Measurements from ENCODE around the gene DEF6. TPM values are rescaled to one million over a fixed set of nuclear protein-coding genes. Genes with fewer than 3 reads are reported as not detected.
"Not testable (repeated sequence)": the region's sequence is repeated elsewhere in the genome, so short reads cannot be mapped to it uniquely, and the experiment has no call there.

DEF6 gene
- total RNA-seq, 1 donor from 2014 or later, result 6.0 TPM

DNA sequence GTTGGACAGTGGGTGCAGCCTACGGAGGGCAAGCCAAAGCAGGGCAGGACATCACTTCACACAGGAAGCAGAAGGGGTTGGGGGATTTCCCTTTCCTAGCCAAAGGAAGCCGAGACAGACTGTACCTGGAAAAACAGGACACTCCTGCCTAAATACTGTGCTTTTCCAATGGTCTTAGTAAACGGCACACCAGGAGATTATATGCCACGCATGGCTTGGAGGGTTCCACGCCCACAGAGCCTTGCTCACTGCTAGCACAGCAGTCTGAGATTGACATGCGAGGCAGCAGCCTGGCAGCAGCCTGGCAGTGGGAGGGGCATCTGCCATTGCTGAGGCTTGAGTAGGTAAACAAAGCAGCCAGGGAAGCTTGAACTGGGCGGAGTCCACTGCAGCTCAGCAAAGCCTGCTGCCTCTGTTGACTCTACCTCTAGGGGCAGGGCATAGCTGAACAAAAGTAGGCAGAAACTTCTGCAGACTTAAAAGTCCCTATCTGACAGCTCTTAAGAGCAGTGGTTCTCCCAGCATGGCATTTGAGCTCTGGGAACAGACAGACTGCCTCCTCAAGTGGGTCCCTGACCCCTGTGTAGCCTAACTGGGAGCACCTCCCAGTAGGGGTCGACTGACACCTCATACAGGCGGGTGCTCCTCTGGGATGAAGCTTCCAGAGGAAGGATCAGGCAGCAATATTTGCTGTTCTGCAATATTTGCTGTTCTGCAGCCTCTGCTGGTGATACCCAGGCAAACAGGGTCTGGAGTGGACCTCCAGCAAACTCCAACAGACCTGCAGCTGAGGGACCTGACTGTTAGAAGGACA, 34.7 kb downstream of the DEF6 start:
- TF ChIP-seq, protein P1, sequence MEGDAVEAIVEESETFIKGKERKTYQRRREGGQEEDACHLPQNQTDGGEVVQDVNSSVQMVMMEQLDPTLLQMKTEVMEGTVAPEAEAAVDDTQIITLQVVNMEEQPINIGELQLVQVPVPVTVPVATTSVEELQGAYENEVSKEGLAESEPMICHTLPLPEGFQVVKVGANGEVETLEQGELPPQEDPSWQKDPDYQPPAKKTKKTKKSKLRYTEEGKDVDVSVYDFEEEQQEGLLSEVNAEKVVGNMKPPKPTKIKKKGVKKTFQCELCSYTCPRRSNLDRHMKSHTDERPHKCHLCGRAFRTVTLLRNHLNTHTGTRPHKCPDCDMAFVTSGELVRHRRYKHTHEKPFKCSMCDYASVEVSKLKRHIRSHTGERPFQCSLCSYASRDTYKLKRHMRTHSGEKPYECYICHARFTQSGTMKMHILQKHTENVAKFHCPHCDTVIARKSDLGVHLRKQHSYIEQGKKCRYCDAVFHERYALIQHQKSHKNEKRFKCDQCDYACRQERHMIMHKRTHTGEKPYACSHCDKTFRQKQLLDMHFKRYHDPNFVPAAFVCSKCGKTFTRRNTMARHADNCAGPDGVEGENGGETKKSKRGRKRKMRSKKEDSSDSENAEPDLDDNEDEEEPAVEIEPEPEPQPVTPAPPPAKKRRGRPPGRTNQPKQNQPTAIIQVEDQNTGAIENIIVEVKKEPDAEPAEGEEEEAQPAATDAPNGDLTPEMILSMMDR (conservative IDR thresholded peaks at IDR 0.05; ENCODE audit: low read depth, low read length), result peak; percentile 37
- DNase-seq (ENCODE audit: low read depth); H3K4me3 ChIP-seq (ENCODE audit: low read depth, low read length): not testable (repeated sequence)

DNA sequence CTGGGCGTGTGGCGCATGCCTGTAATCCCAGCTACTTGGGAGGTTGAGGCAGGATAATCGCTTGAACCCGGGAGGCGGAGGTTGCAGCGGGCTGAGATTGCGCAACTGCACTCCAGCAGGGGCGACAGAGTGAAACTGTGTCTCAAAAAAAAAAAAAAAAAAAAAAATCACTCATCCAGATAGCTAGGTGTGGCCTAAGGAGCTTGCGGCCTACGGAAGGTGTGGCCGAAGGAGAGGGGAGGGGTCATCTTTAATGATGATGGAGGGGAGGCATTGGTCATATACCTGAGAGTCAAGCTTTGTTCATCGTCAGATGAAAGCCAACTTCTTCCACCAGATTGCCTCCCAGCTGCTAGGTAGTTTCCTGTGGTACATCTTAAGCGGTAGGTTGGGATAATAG, 43.9 kb downstream of the DEF6 start:
- DNase-seq (ENCODE audit: low read depth), result no peak
- TF ChIP-seq, protein P1 (conservative IDR thresholded peaks at IDR 0.05; ENCODE audit: low read depth, low read length), result no peak
- no peak overlapping the region for H3K4me3 ChIP-seq (ENCODE audit: low read depth, low read length)

DNA sequence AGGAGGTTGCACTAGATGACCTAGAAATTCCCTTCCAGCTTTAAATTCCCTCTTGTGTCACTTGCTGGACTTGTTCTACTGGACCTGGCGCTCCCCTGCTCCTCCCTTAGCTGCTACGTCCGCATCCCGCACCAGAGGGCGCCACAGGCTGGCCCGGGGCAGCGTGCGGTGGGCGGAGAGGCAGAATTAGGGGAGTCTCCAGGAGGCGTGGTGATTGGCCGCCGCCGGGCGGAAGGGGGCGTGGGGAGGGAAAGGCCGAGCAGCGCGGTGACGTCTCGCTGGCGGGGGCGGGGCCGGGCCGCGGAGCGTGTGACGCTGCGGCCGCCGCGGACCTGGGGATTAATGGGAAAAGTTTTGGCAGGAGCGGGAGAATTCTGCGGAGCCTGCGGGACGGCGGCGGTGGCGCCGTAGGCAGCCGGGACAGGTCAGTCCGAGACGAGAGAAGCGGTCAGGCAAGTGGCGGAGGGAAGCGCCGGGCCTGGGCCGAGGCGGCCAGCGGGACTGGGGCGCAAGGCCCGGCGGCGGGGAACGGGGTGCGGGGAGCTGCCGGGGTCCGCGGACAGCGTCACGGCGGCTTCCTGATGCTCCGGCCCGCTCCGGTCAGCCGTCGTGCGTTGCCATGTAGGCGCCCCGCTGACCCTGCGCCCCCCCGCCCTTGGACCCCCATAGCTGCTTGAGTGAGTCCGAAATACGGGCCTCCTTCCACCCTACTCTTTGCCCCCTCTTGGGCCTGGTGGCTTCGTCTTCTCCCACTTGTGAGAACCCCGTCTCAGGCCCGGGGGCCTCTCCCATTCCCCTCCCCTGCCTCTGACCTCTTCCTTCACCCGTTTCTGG, 44.9 kb downstream of the DEF6 start, which contains the start of gene PPARD:
PPARD (plus strand) TSS at position 301 of the 834 bp plus-strand sequence. CDS start 68,530 bp downstream, outside the sequence.
- peak within 1 kb of the TSS; percentile 88 for H3K4me3 ChIP-seq (ENCODE audit: low read depth, low read length)
- DNase-seq (ENCODE audit: low read depth), result no peak
- TF ChIP-seq, protein P1 (conservative IDR thresholded peaks at IDR 0.05; ENCODE audit: low read depth, low read length), result peak; percentile 95

DNA sequence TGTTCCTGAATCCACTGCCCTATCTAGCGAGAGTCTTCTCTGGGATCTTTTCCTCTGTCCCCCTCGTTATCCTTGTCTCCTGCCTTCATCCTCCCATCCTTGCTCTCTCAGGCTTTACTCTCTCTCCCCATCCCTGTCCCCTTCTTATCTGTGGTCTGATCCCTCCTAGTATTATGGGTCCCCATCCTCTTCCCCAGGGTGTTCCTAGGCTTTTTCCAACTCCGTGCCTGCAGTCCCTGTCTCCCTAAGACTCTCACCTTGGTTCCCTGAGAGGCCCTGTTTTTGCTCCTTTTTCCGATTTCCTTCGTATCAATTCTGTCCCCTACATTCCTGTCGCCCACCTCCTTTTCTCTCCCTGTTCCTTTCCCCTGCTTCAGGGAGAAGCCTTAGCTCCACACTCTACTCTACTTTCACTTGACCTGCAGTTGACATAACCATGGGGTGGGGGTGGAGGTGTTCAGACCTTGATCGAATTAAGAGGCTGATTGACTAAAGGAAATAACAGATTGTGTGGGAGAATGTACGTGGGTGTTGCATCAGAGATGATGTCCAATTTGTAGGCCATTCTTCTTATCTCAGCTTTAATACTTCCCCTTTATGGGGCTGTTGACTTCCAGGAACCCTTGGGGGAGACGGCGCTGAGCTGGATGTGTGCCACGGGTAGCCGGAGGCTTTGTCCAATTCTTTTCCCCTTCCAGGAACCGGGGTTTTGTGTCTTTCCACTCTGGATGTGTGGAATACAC, 45.6 kb downstream of the DEF6 start:
- peak overlapping the region; percentile 88 for H3K4me3 ChIP-seq (ENCODE audit: low read depth, low read length)
- TF ChIP-seq, protein P1 (conservative IDR thresholded peaks at IDR 0.05; ENCODE audit: low read depth, low read length), result no peak
- DNase-seq (ENCODE audit: low read depth), result no peak

DNA sequence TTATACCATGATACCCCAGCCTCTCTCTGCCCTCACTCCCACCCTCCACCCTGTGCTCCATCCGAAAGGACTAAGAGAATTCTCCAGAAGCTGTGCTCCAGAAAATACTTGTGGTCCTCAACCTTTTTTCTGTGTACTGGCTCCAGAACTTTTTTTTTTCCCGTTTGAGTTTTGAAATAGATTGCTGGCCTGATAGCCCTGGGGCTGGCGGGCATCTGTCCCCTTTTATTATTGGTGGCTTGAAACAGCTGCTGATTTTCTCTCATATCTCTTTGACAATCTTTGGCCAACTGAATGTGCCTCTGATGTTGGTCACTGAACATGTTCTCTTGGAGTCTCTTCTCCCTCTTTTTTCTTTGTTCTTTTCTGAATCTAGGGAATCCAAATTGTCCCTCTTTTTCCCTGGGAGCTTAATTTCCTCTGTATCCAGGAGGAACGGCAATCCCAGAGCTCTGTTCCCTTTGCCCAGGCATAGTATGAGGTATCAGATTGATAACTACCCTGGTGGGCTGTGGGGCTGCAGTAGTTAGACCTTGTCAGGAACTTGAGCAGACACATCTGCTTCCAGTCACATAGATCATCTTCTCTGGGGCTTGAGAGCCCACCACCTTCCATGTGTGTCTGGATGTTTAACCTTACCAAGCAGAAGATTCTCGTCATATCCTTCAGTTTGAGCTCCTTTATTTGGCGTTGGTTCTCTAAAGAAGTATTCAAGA, 46.4 kb downstream of the DEF6 start:
- no peak for DNase-seq (ENCODE audit: low read depth)
- H3K4me3 ChIP-seq (ENCODE audit: low read depth, low read length), result peak overlapping the region; percentile 88
- TF ChIP-seq, protein P1 (conservative IDR thresholded peaks at IDR 0.05; ENCODE audit: low read depth, low read length), result no peak

DNA sequence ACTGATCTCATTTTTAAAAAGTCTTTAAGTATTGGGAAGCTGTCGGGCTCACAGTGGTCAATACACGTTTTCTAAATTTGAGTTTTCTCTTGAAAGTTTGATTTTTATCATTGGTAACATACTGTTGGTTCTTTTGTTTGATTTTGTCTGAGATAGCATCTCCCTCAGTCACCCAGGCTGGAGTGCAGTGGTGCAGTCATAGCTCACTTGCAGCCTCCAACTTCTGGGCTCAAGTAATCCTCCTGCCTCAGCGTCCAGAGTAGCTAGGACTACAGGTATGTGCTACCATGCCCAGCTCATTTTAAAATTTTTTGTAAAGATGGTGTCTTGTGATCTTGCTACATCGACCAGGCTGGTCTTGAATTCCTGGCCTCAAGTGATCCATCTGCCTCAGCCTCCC, 53.8 kb downstream of the DEF6 start:
- TF ChIP-seq, protein P1 (conservative IDR thresholded peaks at IDR 0.05; ENCODE audit: low read depth, low read length), result no peak
- H3K4me3 ChIP-seq (ENCODE audit: low read depth, low read length), result no peak overlapping the region
- DNase-seq (ENCODE audit: low read depth), result no peak

All from epithelial cell of proximal tubule (primary cell).